Breast epithelium (tissue), 4 donors: ENCODE results near the gene GLIS1. TPM values are rescaled to one million over a fixed set of nuclear protein-coding genes. Genes with fewer than 3 reads are reported as not detected.

Experiments used
- DNase-seq, 2 donors: peaks; one replicate each; pipeline ENCODE4 v3.0.0-alpha.2; 2019; ENCODE audit warnings: low spot score in 2 of 2
- H3K27ac ChIP-seq, 2 donors: fragments of 200-600 bp; sonication (generic) in 1 of 2; one replicate each; pipeline ENCODE4 v1.5.1; 2016 to 2019; ENCODE audit warnings: mild to moderate bottlenecking in 1 of 2
- H3K27me3 ChIP-seq, 2 donors: fragments of 200-600 bp; sonication (generic) in 1 of 2; one replicate each; pipeline versions ENCODE4 v1.5.1 to v1.6.0; 2017 to 2019; ENCODE audit warnings: control low read depth in 1 of 2, mild to moderate bottlenecking in 1 of 2
- H3K36me3 ChIP-seq: fragments of 200-600 bp; one replicate; pipeline ENCODE4 v1.5.1; 2019
- H3K4me1 ChIP-seq, 2 donors: fragments of 200-600 bp; sonication (generic); one replicate each; pipeline ENCODE4 v1.5.1; 2016 to 2019; ENCODE audit warnings: control low read depth in 1 of 2
- H3K4me3 ChIP-seq, 3 donors: fragments of 200-600 bp; sonication (generic); 1 replicate in 2 of 3; 2 replicates in 1 of 3; pipeline ENCODE4 v1.5.1; 2016 to 2019; ENCODE audit warnings: mild to moderate bottlenecking in 3 of 3, moderate library complexity in 2 of 3
- H3K9me3 ChIP-seq, 2 donors: fragments of 200-600 bp; sonication (generic) in 1 of 2; one replicate each; pipeline ENCODE4 v1.5.1; 2016 to 2019; ENCODE audit warnings: control low read depth in 1 of 2
- CTCF ChIP-seq, 3 donors: fragments of 450-650 bp; IDR thresholded peaks; one replicate each; pipeline ENCODE4 v1.5.1; 2016 to 2017; ENCODE audit warnings: antibody characterized with exemption in 3 of 3, mild to moderate bottlenecking in 3 of 3, moderate library complexity in 3 of 3
- POLR2A ChIP-seq: fragments of 450-650 bp; IDR thresholded peaks from one replicate; pipeline ENCODE4 v1.6.1; 2016; ENCODE audit warnings: antibody characterized with exemption, mild to moderate bottlenecking, moderate library complexity
- POLR2AphosphoS5 ChIP-seq, 3 donors: sonication (generic); formaldehyde crosslinking; IDR thresholded peaks; one replicate each; pipeline ENCODE4 v1.6.1; 2017; ENCODE audit warnings: antibody characterized with exemption in 3 of 3
- intact Hi-C: fragments of 100-400 bp; cut with DNase I; formaldehyde crosslinking; loops from one replicate; pipeline ENCODE4 v1.15.1; 2023; ENCODE audit warnings: low total_unique reads
- total RNA-seq, 3 donors: library from RNA; depleted of rRNA; stranded (reverse); fragments of >200 nt; gene quantifications; one replicate each; pipeline ENCODE4 v1.1.0, GENCODE V29; 2016

The GLIS1 gene
- total RNA-seq, 3 donors from 2014 or later: 0.16 to 2.0 (median 0.59) TPM

GRCh38 chr1:53631622-53632310, 107.2 kb downstream of the GLIS1 start:
- H3K4me1 ChIP-seq: no peaks in the 10 kb centered on the region
- H3K9me3 ChIP-seq: no peaks in the 10 kb centered on the region
- no peak for DNase-seq
- H3K27me3 ChIP-seq: no peaks in the 10 kb centered on the region
- H3K27ac ChIP-seq: no peak overlapping the region
- intact Hi-C loops: no loop called here
- no peak for TF ChIP-seq POLR2A
- TF ChIP-seq POLR2AphosphoS5 (IDR thresholded peaks at IDR 0.05): no peak
- TF ChIP-seq CTCF (IDR thresholded peaks at IDR 0.05): no peak
- no peaks in the 10 kb centered on the region for H3K36me3 ChIP-seq
- H3K4me3 ChIP-seq: no peak overlapping the region

DNA sequence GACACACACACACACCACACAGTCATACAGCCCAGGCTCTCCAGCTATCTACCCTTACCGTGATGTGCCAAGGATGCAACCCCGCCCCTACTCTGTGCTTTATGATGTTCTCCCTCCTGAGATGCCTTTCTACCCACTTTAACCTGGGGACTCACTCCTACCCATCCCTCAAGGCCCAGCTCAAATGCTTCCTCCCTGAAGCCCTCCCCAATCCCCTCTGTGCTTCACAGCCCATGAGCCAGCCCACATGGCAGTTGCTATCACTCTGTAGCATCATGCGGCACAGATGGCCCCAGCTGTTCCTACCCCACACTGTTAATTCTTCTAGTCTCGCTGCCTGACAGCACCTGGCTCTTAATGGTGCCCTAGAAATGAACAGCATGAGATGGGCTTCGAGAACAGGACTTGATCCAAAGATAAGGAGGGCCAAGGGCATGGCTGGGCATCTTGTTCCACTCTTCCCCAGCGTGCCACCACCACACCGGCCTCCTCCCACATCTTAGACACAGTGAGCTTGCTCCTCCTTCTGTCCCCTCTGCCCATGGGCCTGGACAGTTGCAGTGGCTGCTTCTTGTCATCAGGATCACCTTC, 109.8 kb downstream of the GLIS1 start:
- intact Hi-C loops: no loop called here
- H3K27ac ChIP-seq: no peak overlapping the region
- H3K36me3 ChIP-seq: no peaks in the 10 kb centered on the region
- no peak for TF ChIP-seq POLR2A
- TF ChIP-seq CTCF (IDR thresholded peaks at IDR 0.05): no peak
- no peak for TF ChIP-seq POLR2AphosphoS5 (IDR thresholded peaks at IDR 0.05)
- H3K4me3 ChIP-seq: no peak overlapping the region
- H3K4me1 ChIP-seq: no peaks in the 10 kb centered on the region
- no peaks in the 10 kb centered on the region for H3K27me3 ChIP-seq
- DNase-seq: peak in 1 of 2 donors; percentile 33
- no peaks in the 10 kb centered on the region for H3K9me3 ChIP-seq

- intact Hi-C loops: no loop called here
- TF ChIP-seq POLR2AphosphoS5 (IDR thresholded peaks at IDR 0.05): no peak
- TF ChIP-seq POLR2A: no peak
- no peak for TF ChIP-seq CTCF (IDR thresholded peaks at IDR 0.05)
- no peaks in the 10 kb centered on the region for H3K9me3 ChIP-seq
- H3K27me3 ChIP-seq: no peaks in the 10 kb centered on the region
- no peaks in the 10 kb centered on the region for H3K4me1 ChIP-seq
- peak in 1 of 2 donors; percentile 43 for DNase-seq
- no peak overlapping the region for H3K4me3 ChIP-seq
- H3K27ac ChIP-seq: no peak overlapping the region
- H3K36me3 ChIP-seq: no peaks in the 10 kb centered on the region
Measured at GRCh38 chr1:53628286-53628955, 110.5 kb downstream of the GLIS1 start.

GRCh38 chr1:53627666-53628065, 111.3 kb downstream of the GLIS1 start:
- no peak overlapping the region for H3K4me3 ChIP-seq
- DNase-seq: peak in 1 of 2 donors; percentile 19
- H3K27ac ChIP-seq: no peak overlapping the region
- no peaks in the 10 kb centered on the region for H3K4me1 ChIP-seq
- TF ChIP-seq POLR2AphosphoS5 (IDR thresholded peaks at IDR 0.05) (no peak), CTCF (IDR thresholded peaks at IDR 0.05) (no peak), POLR2A (no peak)
- H3K9me3 ChIP-seq: no peaks in the 10 kb centered on the region
- intact Hi-C loops: no loop called here
- H3K27me3 ChIP-seq: no peaks in the 10 kb centered on the region
- no peaks in the 10 kb centered on the region for H3K36me3 ChIP-seq

GRCh38 chr1:53627031-53627430, 111.9 kb downstream of the GLIS1 start:
- no peak overlapping the region for H3K4me3 ChIP-seq
- H3K9me3 ChIP-seq: no peaks in the 10 kb centered on the region
- peak in 1 of 2 donors; percentile 19 for DNase-seq
- no peaks in the 10 kb centered on the region for H3K27me3 ChIP-seq
- H3K36me3 ChIP-seq: no peaks in the 10 kb centered on the region
- H3K4me1 ChIP-seq: no peaks in the 10 kb centered on the region
- intact Hi-C loops: no loop called here
- no peak for TF ChIP-seq CTCF (IDR thresholded peaks at IDR 0.05)
- TF ChIP-seq POLR2AphosphoS5 (IDR thresholded peaks at IDR 0.05): no peak
- no peak for TF ChIP-seq POLR2A
- no peak overlapping the region for H3K27ac ChIP-seq
